Heart left ventricle (tissue), 16 donors: Measurements from ENCODE around the gene TRPV4. TPM values are rescaled to one million over a fixed set of nuclear protein-coding genes. Genes with fewer than 3 reads are reported as not detected.

Experiments
- ATAC-seq, 4 donors: fragments of 200-7000 bp; cut with Tn5 transposase; one replicate each; pipeline ENCODE4 v1.9.1; 2020 to 2022; ENCODE audit warnings: moderate library complexity in 4 of 4, mild to moderate bottlenecking in 3 of 4, moderate number of reproducible peaks in 1 of 4
- DNase-seq, 5 donors: peaks; one replicate each; pipeline ENCODE4 v3.0.0-alpha.2; 2020
- H3K27ac ChIP-seq, 12 donors: fragments of 200-600 bp; sonication (generic) in 4 of 12; one replicate each; pipeline versions ENCODE4 v1.5.0 to v1.8.0; 2016 to 2022; ENCODE audit warnings: mild to moderate bottlenecking in 2 of 12
- H3K27me3 ChIP-seq, 9 donors: fragments of 200-600 bp; sonication (generic) in 2 of 9; one replicate each; pipeline versions ENCODE4 v1.5.1 to v1.8.0; 2016 to 2022; ENCODE audit warnings: mild to moderate bottlenecking in 3 of 9
- H3K36me3 ChIP-seq, 9 donors: fragments of 200-600 bp; sonication (generic) in 2 of 9; one replicate each; pipeline versions ENCODE4 v1.5.0 to v1.8.0; 2018 to 2022; ENCODE audit warnings: mild to moderate bottlenecking in 2 of 9
- H3K4me1 ChIP-seq, 12 donors: fragments of 200-600 bp; sonication (generic) in 4 of 12; one replicate each; pipeline versions ENCODE4 v1.5.0 to v1.8.0; 2016 to 2022; ENCODE audit warnings: mild to moderate bottlenecking in 3 of 12
- H3K4me3 ChIP-seq, 12 donors: fragments of 200-600 bp; sonication (generic) in 4 of 12; one replicate each; pipeline versions ENCODE4 v1.5.0 to v1.8.0; 2017 to 2022; ENCODE audit warnings: mild to moderate bottlenecking in 9 of 12, moderate library complexity in 4 of 12
- H3K9me3 ChIP-seq, 12 donors: fragments of 200-600 bp; sonication (generic) in 4 of 12; one replicate each; pipeline versions ENCODE4 v1.5.0 to v1.8.0; 2016 to 2022; ENCODE audit warnings: mild to moderate bottlenecking in 1 of 12
- POLR2A ChIP-seq, 2 donors: fragments of 450-650 bp; IDR thresholded peaks; one replicate each; pipeline ENCODE4 v1.6.1; 2017; ENCODE audit warnings: antibody characterized with exemption in 2 of 2, mild to moderate bottlenecking in 2 of 2, moderate library complexity in 2 of 2
- WGBS, 4 donors: extraction: QIAGEN DNeasy Blood & Tissue Kit in 2 of 4; methylation state at CpG; one replicate each; pipeline versions ENCODE4 v1.1.5 to v1.1.7; 2013 to 2018; 5-methylcytosine and 5-hydroxymethylcytosine counted together
- intact Hi-C, 10 donors: fragments of 100-400 bp; cut with DNase I; formaldehyde crosslinking; loops; one replicate each; pipeline versions ENCODE4 v1.11.1 to v1.14.2; 2022
- polyA plus RNA-seq, 2 donors: library from polyadenylated mRNA; stranded (reverse); fragments of 200-250 nt; gene quantifications; one replicate each; pipeline ENCODE4 v1.2.3, GENCODE V29; 2013
- total RNA-seq, 9 donors: library from RNA; depleted of rRNA in 2 of 9; stranded (reverse); fragments of >200 nt in 2 of 9; fragmentation: NEBNext Ultra II Directional in 3 of 9; extraction: Animal tissue kit (Norgen Biotek cat#: 25700) in 3 of 9; gene quantifications; one replicate each; pipeline versions ENCODE4 v1.1.0 to v1.2.4, GENCODE V29; 2016 to 2023
- TF ChIP-seq, protein P1 (sequence below), 12 donors: fragments of 200-600 bp; sonication (generic) in 4 of 12; IDR thresholded peaks; one replicate each; pipeline versions ENCODE4 v1.5.0 to v1.8.0; 2018 to 2022; ENCODE audit warnings: antibody characterized with exemption in 12 of 12, mild to moderate bottlenecking in 5 of 12
- donor health status: ischemic (EF 13 %, LVEDD 7.1; RV severe dilation, severe dysfunction).
- donor health status: healthy with polysubstance abuse.
- donor health status: DM: no; HTN: yes; CAD: no.
- donor health status: DM: no; HTN: no; CAD: no.
- donor health status: ischemic (EF 25% LVEDD 6.9; RV normal size, moderate dysfunction).
- donor health status: ischemic (EF 25% LVEDD 5.7; RV mildly dilated, moderate dysfunction).
- donor health status: healthy.
- donor health status: DM: yes; HTN: yes; CAD: no.
- donor health status: ischemic (EF 35%, LVEDD 5.7; RV mildly dilated, moderate dysfunction).
- donor health status: nonischemic (EF 11% LVEDD 7.7; RV severe dilation, severe dysfunction).
- donor health status: DM: yes; HTN: yes; CAD: no.
- donor health status: PGD.
- donor health status: ischemic (EF 29% LVEDD 5.4; RV normal size, mild dysfunction).
- donor health status: nonischemic (EF 23%, LVEDD 6.1; RV moderate dilation, normal function).

The TRPV4 gene
- total and polyA plus RNA-seq, 11 donors: 0.17 to 3.9 (median 0.30) TPM; not detected in 1

DNA sequence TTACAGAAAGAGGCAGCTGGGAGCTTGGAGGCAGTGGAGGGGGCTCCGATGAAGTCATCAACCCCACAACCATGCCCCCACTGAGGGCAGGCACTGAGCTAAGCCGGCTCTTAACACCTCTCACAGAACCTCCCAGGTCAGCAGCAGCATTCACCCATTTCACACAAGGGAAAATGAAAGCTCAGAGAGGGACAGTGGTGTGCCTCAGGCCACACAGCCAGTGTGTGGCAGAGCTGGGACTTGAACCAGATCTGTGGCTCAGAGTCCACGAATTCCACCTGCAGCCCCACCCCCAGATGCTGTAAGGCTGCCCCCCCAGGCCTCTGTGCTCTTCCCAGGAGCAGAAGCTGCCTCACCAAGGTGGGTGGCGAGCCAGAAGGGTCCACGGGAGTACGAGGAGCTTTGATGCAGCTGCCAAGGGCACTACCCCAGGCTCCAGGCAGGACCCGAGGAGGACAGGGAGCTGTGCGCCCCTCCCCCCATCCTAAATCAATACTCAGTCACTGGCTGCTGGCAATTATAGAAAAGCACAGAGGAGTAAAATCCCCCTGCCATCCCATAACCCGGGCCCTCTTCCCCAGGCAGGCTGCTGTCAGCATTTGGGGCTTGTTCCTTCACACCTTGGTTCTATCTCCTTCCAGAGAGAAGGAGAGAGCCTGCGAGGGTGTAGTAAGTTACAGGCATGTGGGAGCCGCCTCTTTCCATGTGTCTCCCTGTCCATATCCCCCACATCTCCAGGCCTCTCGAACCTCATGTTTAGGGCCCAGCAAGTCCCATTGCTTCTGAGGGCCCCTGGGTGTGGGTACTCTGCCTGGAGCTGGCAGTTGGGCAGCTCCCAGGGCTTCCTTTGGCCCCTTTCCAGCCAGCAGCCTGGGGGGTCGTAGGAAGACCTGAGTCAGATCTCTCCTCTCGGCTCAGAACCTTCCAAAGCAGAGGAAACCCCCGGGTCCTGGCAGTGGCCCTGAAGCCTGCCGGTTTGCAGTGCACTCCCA is 72.0 kb downstream of the TRPV4 start:
- 79 to 82% (median 80%) methylated on average over 12 to 16 of the region's 16 CpGs for WGBS, 4 donors
- H3K4me1 ChIP-seq: peaks cover 0 to 21% (median 2%) of the 10 kb centered on the region in 12 donors
- H3K27ac ChIP-seq: peak overlapping the region in 1 of 12 donors; percentile 66
- TF ChIP-seq POLR2A (IDR thresholded peaks at IDR 0.05): no peak
- TF ChIP-seq, protein P1, sequence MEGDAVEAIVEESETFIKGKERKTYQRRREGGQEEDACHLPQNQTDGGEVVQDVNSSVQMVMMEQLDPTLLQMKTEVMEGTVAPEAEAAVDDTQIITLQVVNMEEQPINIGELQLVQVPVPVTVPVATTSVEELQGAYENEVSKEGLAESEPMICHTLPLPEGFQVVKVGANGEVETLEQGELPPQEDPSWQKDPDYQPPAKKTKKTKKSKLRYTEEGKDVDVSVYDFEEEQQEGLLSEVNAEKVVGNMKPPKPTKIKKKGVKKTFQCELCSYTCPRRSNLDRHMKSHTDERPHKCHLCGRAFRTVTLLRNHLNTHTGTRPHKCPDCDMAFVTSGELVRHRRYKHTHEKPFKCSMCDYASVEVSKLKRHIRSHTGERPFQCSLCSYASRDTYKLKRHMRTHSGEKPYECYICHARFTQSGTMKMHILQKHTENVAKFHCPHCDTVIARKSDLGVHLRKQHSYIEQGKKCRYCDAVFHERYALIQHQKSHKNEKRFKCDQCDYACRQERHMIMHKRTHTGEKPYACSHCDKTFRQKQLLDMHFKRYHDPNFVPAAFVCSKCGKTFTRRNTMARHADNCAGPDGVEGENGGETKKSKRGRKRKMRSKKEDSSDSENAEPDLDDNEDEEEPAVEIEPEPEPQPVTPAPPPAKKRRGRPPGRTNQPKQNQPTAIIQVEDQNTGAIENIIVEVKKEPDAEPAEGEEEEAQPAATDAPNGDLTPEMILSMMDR (IDR thresholded peaks at IDR 0.05): no peak
- no peaks in the 10 kb centered on the region for H3K27me3 ChIP-seq
- ATAC-seq (no peak), DNase-seq (no peak)
- no peak overlapping the region for H3K4me3 ChIP-seq
- H3K36me3 ChIP-seq: no peaks in the 10 kb centered on the region
- intact Hi-C loops: loop anchor here in 1 of 10 donors (5.0 kb wide), 1 partner anchor 39 kb away; no protein-coding TSS in a partner anchor
- H3K9me3 ChIP-seq: peaks cover 0 to 17% (median 3%) of the 10 kb centered on the region in 12 donors

DNA sequence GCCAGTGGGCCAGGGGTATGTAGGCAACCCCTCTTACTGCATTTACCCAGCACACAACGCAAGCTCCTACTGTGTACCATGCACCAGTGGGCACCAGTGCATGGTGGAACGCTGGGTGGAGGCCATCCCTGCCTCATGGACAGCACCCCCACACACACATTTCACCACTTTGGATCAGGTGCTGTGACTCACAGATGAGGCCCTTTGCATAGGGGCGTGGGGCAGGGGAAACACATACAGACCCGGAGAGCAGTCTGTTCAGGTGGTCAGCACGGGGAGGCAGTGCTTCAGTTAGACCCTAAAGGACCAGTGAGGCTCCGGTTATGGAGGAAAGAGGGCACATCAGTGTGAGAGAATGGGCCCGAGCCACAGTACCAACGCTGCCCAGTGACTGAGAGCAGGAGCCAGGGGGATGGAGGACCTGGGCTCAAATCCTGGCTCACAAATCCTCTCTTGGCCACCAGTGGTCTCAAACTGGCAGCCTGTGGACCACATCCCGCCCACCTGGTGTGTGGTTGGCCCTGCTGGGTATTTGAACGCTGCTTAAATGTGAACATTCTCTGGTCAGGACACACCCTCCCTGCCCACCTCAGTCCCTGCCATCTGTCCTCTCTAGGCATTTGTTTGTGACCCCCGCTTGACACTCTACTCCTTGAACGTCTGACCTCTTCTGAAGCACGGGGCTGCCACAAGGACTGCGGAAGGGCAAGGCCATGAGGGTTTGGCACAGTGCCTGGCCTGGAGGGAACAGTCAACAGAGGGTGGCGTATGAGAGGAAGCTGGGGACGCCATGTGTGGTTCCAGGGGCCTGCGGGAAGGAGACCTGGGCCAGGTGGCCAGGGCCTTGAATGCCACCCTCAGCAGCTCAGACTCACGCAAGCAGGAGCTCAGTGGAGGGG is 72.9 kb downstream of the TRPV4 start:
- Histone ChIP-seq H3K36me3 (no peaks in the 10 kb centered on the region), H3K4me3 (no peak overlapping the region), H3K27me3 (no peaks in the 10 kb centered on the region), H3K9me3 (peaks cover 0 to 24% (median 3%) of the 10 kb centered on the region in 12 donors), H3K4me1 (peaks cover 0 to 21% (median 2%) of the 10 kb centered on the region in 12 donors), H3K27ac (peak overlapping the region in 6 of 12 donors; percentile 18 to 66 (median 48))
- intact Hi-C loops: loop anchor here in 1 of 10 donors (5.0 kb wide), 1 partner anchor 38 kb away; no protein-coding TSS in a partner anchor
- TF ChIP-seq, protein P1 (IDR thresholded peaks at IDR 0.05): no peak
- no peak for TF ChIP-seq POLR2A (IDR thresholded peaks at IDR 0.05)
- 67 to 75% (median 73%) methylated on average over 18 of the region's 18 CpGs for WGBS, 4 donors
- ATAC-seq: peak; percentile 52 to 87 (median 79)
- DNase-seq: peak; percentile 60 to 87 (median 77)

DNA sequence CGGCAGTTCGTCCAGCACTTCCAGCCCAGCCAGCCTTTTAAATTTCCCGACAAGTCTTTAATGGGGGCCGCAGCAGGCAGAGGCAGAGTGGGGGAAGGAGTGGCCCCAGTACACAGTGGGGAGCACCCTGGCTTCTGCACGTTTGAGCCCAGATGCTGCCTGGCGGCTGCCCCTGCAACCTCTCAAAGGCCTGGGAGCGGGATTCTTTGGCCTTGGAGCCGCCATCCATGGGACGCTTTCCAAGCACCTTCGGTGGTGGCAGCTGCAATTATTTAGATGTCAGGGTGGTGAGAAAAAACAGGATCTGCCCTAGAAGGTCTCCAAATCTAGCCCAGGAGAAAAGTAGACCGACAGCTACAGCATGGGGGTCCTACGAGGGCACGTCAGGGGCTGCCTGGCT is 73.6 kb downstream of the TRPV4 start:
- Histone ChIP-seq H3K4me3 (no peak overlapping the region), H3K9me3 (peaks cover 0 to 25% (median 3%) of the 10 kb centered on the region in 12 donors), H3K4me1 (peaks cover 0 to 21% (median 2%) of the 10 kb centered on the region in 12 donors), H3K27me3 (no peaks in the 10 kb centered on the region), H3K36me3 (no peaks in the 10 kb centered on the region), H3K27ac (peak overlapping the region in 5 of 12 donors; percentile 18 to 66 (median 46))
- DNase-seq (peak in 2 of 5 donors; percentile 13 to 40), ATAC-seq (peak in 3 of 4 donors; percentile 12 to 45 (median 38))
- intact Hi-C loops: no loop called here
- TF ChIP-seq, protein P1 (IDR thresholded peaks at IDR 0.05): no peak
- no peak for TF ChIP-seq POLR2A (IDR thresholded peaks at IDR 0.05)
- 60 to 69% (median 66%) methylated on average over 11 to 13 of the region's 13 CpGs for WGBS, 4 donors
